Liver (tissue), 9 donors: ENCODE data around the gene BRINP3. TPM values are rescaled to one million over a fixed set of nuclear protein-coding genes. Genes with fewer than 3 reads are reported as not detected.

ENCODE experiments used
- DNase-seq: peaks from one replicate; pipeline ENCODE4 v3.0.0-alpha.2; 2017; ENCODE audit warnings: low spot score
- H3K27ac ChIP-seq, 2 donors: one replicate each; pipeline ENCODE4 v1.7.0; 2013; ENCODE audit warnings: inconsistent platforms in 2 of 2, low read length in 2 of 2, control low read depth in 1 of 2, low read depth in 1 of 2, mild to moderate bottlenecking in 1 of 2
- H3K27me3 ChIP-seq, 4 donors: one replicate each; pipeline versions ENCODE4 v1.6.1 to v1.7.0; 2013; ENCODE audit warnings: low read length in 3 of 4, inconsistent platforms in 1 of 4, mild to moderate bottlenecking in 1 of 4, moderate library complexity in 1 of 4; ENCODE audit not compliant: control insufficient read depth in 4 of 4, insufficient read depth in 4 of 4
- H3K36me3 ChIP-seq, 4 donors: one replicate each; pipeline versions ENCODE4 v1.6.1 to v1.7.0; 2013; ENCODE audit warnings: low read length in 3 of 4, mild to moderate bottlenecking in 3 of 4, low read depth in 1 of 4, moderate library complexity in 1 of 4; ENCODE audit not compliant: control insufficient read depth in 4 of 4, insufficient read depth in 3 of 4
- H3K4me1 ChIP-seq, 4 donors: one replicate each; pipeline versions ENCODE4 v1.6.1 to v1.7.0; 2013; ENCODE audit warnings: low read length in 3 of 4, mild to moderate bottlenecking in 3 of 4, moderate library complexity in 1 of 4; ENCODE audit not compliant: control insufficient read depth in 4 of 4, insufficient read depth in 4 of 4
- H3K4me3 ChIP-seq, 3 donors: one replicate each; pipeline versions ENCODE4 v1.6.1 to v1.7.0; 2013; ENCODE audit warnings: low read length in 3 of 3, control low read depth in 1 of 3, low read depth in 1 of 3, mild to moderate bottlenecking in 1 of 3
- H3K9ac ChIP-seq, 2 donors: one replicate each; pipeline ENCODE4 v1.7.0; 2013; ENCODE audit warnings: low read length in 2 of 2, mild to moderate bottlenecking in 2 of 2, moderate library complexity in 2 of 2, control low read depth in 1 of 2, low read depth in 1 of 2
- H3K9me3 ChIP-seq, 4 donors: one replicate each; pipeline versions ENCODE4 v1.6.1 to v1.7.0; 2013; ENCODE audit warnings: low read length in 3 of 4; ENCODE audit not compliant: control insufficient read depth in 4 of 4
- EGR1 ChIP-seq, 2 donors: IDR thresholded peaks; 2 replicates each; pipeline ENCODE4 v1.6.1; 2016 to 2018; ENCODE audit warnings: antibody characterized with exemption in 2 of 2, low read depth in 2 of 2
- FOXA1 ChIP-seq: IDR thresholded peaks from 2 replicates; pipeline ENCODE4 v1.6.1; 2016; ENCODE audit warnings: antibody characterized with exemption
- FOXA2 ChIP-seq: IDR thresholded peaks from 2 replicates; pipeline ENCODE4 v1.6.1; 2016; ENCODE audit warnings: antibody characterized with exemption
- GABPA ChIP-seq, 2 donors: IDR thresholded peaks in 1 of 2; conservative IDR thresholded peaks in 1 of 2; 2 replicates each; pipeline ENCODE4 v1.6.1; 2016; ENCODE audit warnings: antibody characterized with exemption in 2 of 2, mild to moderate bottlenecking in 1 of 2, moderate library complexity in 1 of 2
- HNF4A ChIP-seq, 2 donors: conservative IDR thresholded peaks; 2 replicates each; pipeline ENCODE4 v1.6.1; 2016; ENCODE audit warnings: antibody characterized with exemption in 2 of 2, mild to moderate bottlenecking in 2 of 2
- HNF4G ChIP-seq: IDR thresholded peaks from 2 replicates; pipeline ENCODE4 v1.6.1; 2016; ENCODE audit warnings: antibody characterized with exemption
- JUND ChIP-seq, 2 donors: IDR thresholded peaks; 2 replicates each; pipeline ENCODE4 v1.6.1; 2016; ENCODE audit warnings: antibody characterized with exemption in 2 of 2
- NR2F2 ChIP-seq: IDR thresholded peaks from 2 replicates; pipeline ENCODE4 v1.6.1; 2016; ENCODE audit warnings: antibody characterized with exemption
- RAD21 ChIP-seq, 2 donors: IDR thresholded peaks; 2 replicates each; pipeline ENCODE4 v1.6.1; 2016; ENCODE audit warnings: antibody characterized with exemption in 2 of 2, mild to moderate bottlenecking in 2 of 2
- RXRA ChIP-seq, 2 donors: IDR thresholded peaks; 2 replicates each; pipeline ENCODE4 v1.6.1; 2017 to 2018; ENCODE audit warnings: antibody characterized with exemption in 2 of 2, mild to moderate bottlenecking in 1 of 2
- SP1 ChIP-seq: IDR thresholded peaks from 2 replicates; pipeline ENCODE4 v1.6.1; 2018; ENCODE audit warnings: antibody characterized with exemption, mild to moderate bottlenecking
- TAF1 ChIP-seq: conservative IDR thresholded peaks from 2 replicates; pipeline ENCODE4 v1.6.1; 2016; ENCODE audit warnings: antibody characterized with exemption, mild to moderate bottlenecking
- YY1 ChIP-seq: IDR thresholded peaks from 2 replicates; pipeline ENCODE4 v1.6.1; 2016; ENCODE audit warnings: antibody characterized with exemption, mild to moderate bottlenecking
- WGBS: extraction: QIAGEN DNeasy Blood & Tissue Kit; methylation state at CpG from one replicate; pipeline ENCODE4 v1.1.7; 2013; 5-methylcytosine and 5-hydroxymethylcytosine counted together
- polyA plus RNA-seq, 2 donors: library from polyadenylated mRNA; stranded (reverse) in 1 of 2; unstranded in 1 of 2; fragments of 200-250 nt in 1 of 2; fragments of >200 nt in 1 of 2; fragmentation: Nextera tagmentation in 1 of 2; extraction: Ambion mirVana in 1 of 2; gene quantifications; one replicate each; pipeline versions ENCODE4 v1.2.1 to v1.2.3, GENCODE V29; 2013 to 2015
- total RNA-seq, 2 donors: library from RNA; depleted of rRNA; stranded (reverse); fragments of >200 nt; gene quantifications; one replicate each; pipeline ENCODE4 v1.2.3, GENCODE V29; 2014
- TF ChIP-seq, protein P1 (sequence below): IDR thresholded peaks from 2 replicates; pipeline ENCODE4 v1.6.1; 2016; ENCODE audit warnings: antibody characterized with exemption
- TF ChIP-seq, protein P2 (sequence below): IDR thresholded peaks from 2 replicates; pipeline ENCODE4 v1.6.1; 2016; ENCODE audit warnings: antibody characterized with exemption
- TF ChIP-seq, protein P3 (sequence below): IDR thresholded peaks from 2 replicates; pipeline ENCODE4 v1.6.1; 2016; ENCODE audit warnings: antibody characterized with exemption, mild to moderate bottlenecking
- TF ChIP-seq, protein P4 (sequence below): IDR thresholded peaks from 2 replicates; pipeline ENCODE4 v1.6.1; 2016; ENCODE audit warnings: antibody characterized with exemption
- TF ChIP-seq, protein P5 (sequence below): fragments of 150-350 bp; IDR thresholded peaks from 2 replicates; pipeline ENCODE4 v1.5.1; 2017; ENCODE audit warnings: improper control_type of control experiment, low read depth, low read length; ENCODE audit not compliant: missing input control
- donor health status: healthy.
- donor health status: healthy.
- donor health status: healthy.
- donor health status: healthy.
- donor health status: healthy.

BRINP3 gene
- total and polyA plus RNA-seq, 4 donors: 0.02 TPM; not detected in 3

DNA sequence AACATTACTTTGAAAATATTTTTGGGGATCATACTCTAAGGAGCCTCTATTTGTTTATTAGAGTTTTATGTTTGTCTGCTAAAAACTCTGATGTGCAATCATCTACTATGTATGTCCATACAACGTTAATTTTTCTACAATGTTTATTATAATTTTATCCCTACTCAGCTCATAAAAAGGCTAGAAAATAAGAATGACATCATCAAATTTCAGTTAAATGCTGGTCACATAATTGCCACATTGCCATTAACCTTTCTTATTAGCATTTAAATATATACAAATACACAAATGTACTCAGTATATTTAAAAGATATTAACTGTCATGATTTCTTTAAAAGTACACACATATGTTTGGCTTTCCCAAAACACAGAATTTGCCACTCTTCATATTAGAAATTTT, 191.6 kb downstream of the BRINP3 start (continued):
- no peak for TF ChIP-seq EGR1 (IDR thresholded peaks at IDR 0.05; ENCODE audit: low read depth in 2 of 2)

DNA sequence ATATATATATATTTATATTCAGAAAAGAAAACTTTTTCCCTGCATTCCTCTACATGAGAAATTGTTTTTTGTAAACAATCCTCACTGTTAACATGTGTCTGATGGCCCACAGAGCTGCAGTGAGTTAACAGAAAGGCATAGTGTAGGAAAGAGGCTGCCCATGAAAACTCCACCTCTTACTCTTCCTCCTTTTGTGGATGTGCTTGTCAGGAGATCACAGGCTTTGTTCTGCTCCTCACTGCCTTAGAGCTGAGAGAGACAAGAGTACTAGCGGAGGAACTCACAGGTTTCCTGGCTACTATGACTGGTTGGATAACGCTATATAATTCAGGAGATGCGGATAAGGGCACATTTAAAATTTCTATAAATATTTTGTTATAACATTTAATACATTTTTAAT, 200.6 kb downstream of the BRINP3 start:
- no peak for DNase-seq
- H3K27ac ChIP-seq: no peak overlapping the region
- TF ChIP-seq JUND (IDR thresholded peaks at IDR 0.05) (no peak), SP1 (no peak), RXRA (IDR thresholded peaks at IDR 0.05) (no peak), TAF1 (no peak), RAD21 (IDR thresholded peaks at IDR 0.05) (no peak), HNF4G (no peak), YY1 (no peak), GABPA (IDR thresholded peaks at IDR 0.05 in 1 of 2, conservative IDR thresholded peaks at IDR 0.05 in 1 of 2) (no peak), FOXA1 (no peak), HNF4A (conservative IDR thresholded peaks at IDR 0.05) (no peak), EGR1 (IDR thresholded peaks at IDR 0.05; ENCODE audit: low read depth in 2 of 2) (no peak), FOXA2 (no peak), NR2F2 (no peak)
- TF ChIP-seq, protein P1, sequence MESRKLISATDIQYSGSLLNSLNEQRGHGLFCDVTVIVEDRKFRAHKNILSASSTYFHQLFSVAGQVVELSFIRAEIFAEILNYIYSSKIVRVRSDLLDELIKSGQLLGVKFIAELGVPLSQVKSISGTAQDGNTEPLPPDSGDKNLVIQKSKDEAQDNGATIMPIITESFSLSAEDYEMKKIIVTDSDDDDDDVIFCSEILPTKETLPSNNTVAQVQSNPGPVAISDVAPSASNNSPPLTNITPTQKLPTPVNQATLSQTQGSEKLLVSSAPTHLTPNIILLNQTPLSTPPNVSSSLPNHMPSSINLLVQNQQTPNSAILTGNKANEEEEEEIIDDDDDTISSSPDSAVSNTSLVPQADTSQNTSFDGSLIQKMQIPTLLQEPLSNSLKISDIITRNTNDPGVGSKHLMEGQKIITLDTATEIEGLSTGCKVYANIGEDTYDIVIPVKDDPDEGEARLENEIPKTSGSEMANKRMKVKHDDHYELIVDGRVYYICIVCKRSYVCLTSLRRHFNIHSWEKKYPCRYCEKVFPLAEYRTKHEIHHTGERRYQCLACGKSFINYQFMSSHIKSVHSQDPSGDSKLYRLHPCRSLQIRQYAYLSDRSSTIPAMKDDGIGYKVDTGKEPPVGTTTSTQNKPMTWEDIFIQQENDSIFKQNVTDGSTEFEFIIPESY: no peak
- TF ChIP-seq, protein P2, sequence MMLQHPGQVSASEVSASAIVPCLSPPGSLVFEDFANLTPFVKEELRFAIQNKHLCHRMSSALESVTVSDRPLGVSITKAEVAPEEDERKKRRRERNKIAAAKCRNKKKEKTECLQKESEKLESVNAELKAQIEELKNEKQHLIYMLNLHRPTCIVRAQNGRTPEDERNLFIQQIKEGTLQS: no peak
- TF ChIP-seq, protein P3, sequence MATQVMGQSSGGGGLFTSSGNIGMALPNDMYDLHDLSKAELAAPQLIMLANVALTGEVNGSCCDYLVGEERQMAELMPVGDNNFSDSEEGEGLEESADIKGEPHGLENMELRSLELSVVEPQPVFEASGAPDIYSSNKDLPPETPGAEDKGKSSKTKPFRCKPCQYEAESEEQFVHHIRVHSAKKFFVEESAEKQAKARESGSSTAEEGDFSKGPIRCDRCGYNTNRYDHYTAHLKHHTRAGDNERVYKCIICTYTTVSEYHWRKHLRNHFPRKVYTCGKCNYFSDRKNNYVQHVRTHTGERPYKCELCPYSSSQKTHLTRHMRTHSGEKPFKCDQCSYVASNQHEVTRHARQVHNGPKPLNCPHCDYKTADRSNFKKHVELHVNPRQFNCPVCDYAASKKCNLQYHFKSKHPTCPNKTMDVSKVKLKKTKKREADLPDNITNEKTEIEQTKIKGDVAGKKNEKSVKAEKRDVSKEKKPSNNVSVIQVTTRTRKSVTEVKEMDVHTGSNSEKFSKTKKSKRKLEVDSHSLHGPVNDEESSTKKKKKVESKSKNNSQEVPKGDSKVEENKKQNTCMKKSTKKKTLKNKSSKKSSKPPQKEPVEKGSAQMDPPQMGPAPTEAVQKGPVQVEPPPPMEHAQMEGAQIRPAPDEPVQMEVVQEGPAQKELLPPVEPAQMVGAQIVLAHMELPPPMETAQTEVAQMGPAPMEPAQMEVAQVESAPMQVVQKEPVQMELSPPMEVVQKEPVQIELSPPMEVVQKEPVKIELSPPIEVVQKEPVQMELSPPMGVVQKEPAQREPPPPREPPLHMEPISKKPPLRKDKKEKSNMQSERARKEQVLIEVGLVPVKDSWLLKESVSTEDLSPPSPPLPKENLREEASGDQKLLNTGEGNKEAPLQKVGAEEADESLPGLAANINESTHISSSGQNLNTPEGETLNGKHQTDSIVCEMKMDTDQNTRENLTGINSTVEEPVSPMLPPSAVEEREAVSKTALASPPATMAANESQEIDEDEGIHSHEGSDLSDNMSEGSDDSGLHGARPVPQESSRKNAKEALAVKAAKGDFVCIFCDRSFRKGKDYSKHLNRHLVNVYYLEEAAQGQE: no peak
- TF ChIP-seq, protein P4, sequence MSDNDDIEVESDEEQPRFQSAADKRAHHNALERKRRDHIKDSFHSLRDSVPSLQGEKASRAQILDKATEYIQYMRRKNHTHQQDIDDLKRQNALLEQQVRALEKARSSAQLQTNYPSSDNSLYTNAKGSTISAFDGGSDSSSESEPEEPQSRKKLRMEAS: no peak
- TF ChIP-seq, protein P5, sequence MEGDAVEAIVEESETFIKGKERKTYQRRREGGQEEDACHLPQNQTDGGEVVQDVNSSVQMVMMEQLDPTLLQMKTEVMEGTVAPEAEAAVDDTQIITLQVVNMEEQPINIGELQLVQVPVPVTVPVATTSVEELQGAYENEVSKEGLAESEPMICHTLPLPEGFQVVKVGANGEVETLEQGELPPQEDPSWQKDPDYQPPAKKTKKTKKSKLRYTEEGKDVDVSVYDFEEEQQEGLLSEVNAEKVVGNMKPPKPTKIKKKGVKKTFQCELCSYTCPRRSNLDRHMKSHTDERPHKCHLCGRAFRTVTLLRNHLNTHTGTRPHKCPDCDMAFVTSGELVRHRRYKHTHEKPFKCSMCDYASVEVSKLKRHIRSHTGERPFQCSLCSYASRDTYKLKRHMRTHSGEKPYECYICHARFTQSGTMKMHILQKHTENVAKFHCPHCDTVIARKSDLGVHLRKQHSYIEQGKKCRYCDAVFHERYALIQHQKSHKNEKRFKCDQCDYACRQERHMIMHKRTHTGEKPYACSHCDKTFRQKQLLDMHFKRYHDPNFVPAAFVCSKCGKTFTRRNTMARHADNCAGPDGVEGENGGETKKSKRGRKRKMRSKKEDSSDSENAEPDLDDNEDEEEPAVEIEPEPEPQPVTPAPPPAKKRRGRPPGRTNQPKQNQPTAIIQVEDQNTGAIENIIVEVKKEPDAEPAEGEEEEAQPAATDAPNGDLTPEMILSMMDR: no peak
- H3K36me3 ChIP-seq: no peaks in the 10 kb centered on the region
- H3K4me3 ChIP-seq: no peak overlapping the region
- 75% methylated on average over 3 of the region's 3 CpGs for WGBS
- no peaks in the 10 kb centered on the region for H3K9me3 ChIP-seq
- H3K4me1 ChIP-seq: no peaks in the 10 kb centered on the region
- H3K27me3 ChIP-seq: no peaks in the 10 kb centered on the region
- H3K9ac ChIP-seq: no peak overlapping the region
